ENCODE measurements around the gene SHANK3.

The SHANK3 gene

GRCh38 chr22:50720301-50721256, 48.0 kb downstream of the SHANK3 start:
- no peak for TF ChIP-seq CTCF (conservative IDR thresholded peaks at IDR 0.05; ENCODE audit: low read depth, low read length)
- DNase-seq (ENCODE audit: low read depth): no peak
- no peak overlapping the region for H3K4me3 ChIP-seq (ENCODE audit: low read depth, low read length)

GRCh38 chr22:50721257-50721844, 48.7 kb downstream of the SHANK3 start:
- TF ChIP-seq CTCF (conservative IDR thresholded peaks at IDR 0.05; ENCODE audit: low read depth, low read length): no peak
- no peak overlapping the region for H3K4me3 ChIP-seq (ENCODE audit: low read depth, low read length)
- DNase-seq (ENCODE audit: low read depth): no peak

- DNase-seq (ENCODE audit: low read depth): no peak
- no peak for TF ChIP-seq CTCF (conservative IDR thresholded peaks at IDR 0.05; ENCODE audit: low read depth, low read length)
- no peak overlapping the region for H3K4me3 ChIP-seq (ENCODE audit: low read depth, low read length)
Measured at GRCh38 chr22:50722048-50722701, 49.6 kb downstream of the SHANK3 start.
